22Rv1 (cell line): ENCODE data around the gene EFHD2.

Source experiments
- H3K27ac ChIP-seq: fragments of 450-650 bp; 2 replicates; pipeline ENCODE4 v1.5.1; 2017
- CTCF ChIP-seq: fragments of 450-650 bp; IDR thresholded peaks from 2 replicates; pipeline ENCODE4 v1.5.1; 2017; ENCODE audit warnings: mild to moderate bottlenecking
- ZFX ChIP-seq: fragments of 450-650 bp; IDR thresholded peaks from 2 replicates; pipeline ENCODE4 v1.6.1; 2017; ENCODE audit warnings: antibody characterized with exemption, borderline replicate concordance

Gene EFHD2

GRCh38 chr1:15443281-15443680 lies 33.6 kb downstream of the EFHD2 start:
- TF ChIP-seq ZFX = no peak
- no peak overlapping the region for H3K27ac ChIP-seq

GRCh38 chr1:15444468-15445389 lies 35.0 kb downstream of the EFHD2 start:
- no peak overlapping the region for H3K27ac ChIP-seq
- no peak for TF ChIP-seq CTCF
- TF ChIP-seq ZFX = no peak

GRCh38 chr1:15445390-15446122 lies 35.9 kb downstream of the EFHD2 start:
- TF ChIP-seq ZFX (no peak), CTCF (no peak)
- H3K27ac ChIP-seq = no peak overlapping the region

GRCh38 chr1:15446212-15446611 lies 36.5 kb downstream of the EFHD2 start:
- H3K27ac ChIP-seq = no peak overlapping the region
- no peak for TF ChIP-seq ZFX
- TF ChIP-seq CTCF = no peak

- H3K27ac ChIP-seq = no peak overlapping the region
Measured at GRCh38 chr1:15448877-15449462, 39.3 kb downstream of the EFHD2 start.

GRCh38 chr1:15449567-15449966 lies 39.9 kb downstream of the EFHD2 start:
- H3K27ac ChIP-seq = no peak overlapping the region
- no peak for TF ChIP-seq ZFX
- TF ChIP-seq CTCF = no peak

More at GRCh38 chr1:15448877-15449462, 39.3 kb downstream of the EFHD2 start:
- TF ChIP-seq CTCF = no peak
- TF ChIP-seq ZFX = no peak

GRCh38 chr1:15451014-15451722 lies 41.5 kb downstream of the EFHD2 start:
- no peak overlapping the region for H3K27ac ChIP-seq
- TF ChIP-seq CTCF (no peak), ZFX (no peak)
